ENCODE results near the gene MAGOHB. TPM values are rescaled to one million over a fixed set of nuclear protein-coding genes. Genes with fewer than 3 reads are reported as not detected.
A peak's percentile ranks its signal among the peaks of the same experiment; 100 is the strongest.
"Not testable (repeated sequence)": the region's sequence is repeated elsewhere in the genome, so short reads cannot be mapped to it uniquely, and the experiment has no call there.

Gene MAGOHB
- total RNA-seq (ENCODE audit: low replicate concordance), result 39.6 and 57.6 TPM in 2 replicates
- long read RNA-seq, transcript MAGOHB-201 (5 exons, 2,623 nt), result major isoform, 40 of 62 reads
- long read RNA-seq, transcript MAGOHB-208 (6 exons, 1,057 nt), result minor isoform, 6 of 62 reads
- long read RNA-seq, partial matches to known transcripts, result 9 of 62 reads
- long read RNA-seq, other reads (novel, unspliced or antisense), result 5 of 62 reads

GRCh38 chr12:10613349-10614055, at the start of gene MAGOHB:
Gene MAGOHB, minus strand, starts transcription at chr12:10613609. Its CDS starts 77 bp downstream, at chr12:10613532.
- Mint-ChIP-seq H3K9me3 (no peaks in the 10 kb centered on the region), H3K36me3 (peaks cover 25% of the 10 kb centered on the region)

GRCh38 chr12:10661338-10661737, 47.9 kb upstream of the MAGOHB start:
- Mint-ChIP-seq H3K4me1 (ENCODE audit: unreplicated experiment) (no peaks in the 10 kb centered on the region), H3K9me3 (peaks cover 9% of the 10 kb centered on the region), H3K36me3 (no peaks in the 10 kb centered on the region), H3K27me3 (no peaks in the 10 kb centered on the region), H3K4me3 (no peak overlapping the region), H3K27ac (no peak overlapping the region)
- no peak for DNase-seq (ENCODE audit: extremely low spot score, unreplicated experiment)
- no peak for TF ChIP-seq CTCF (conservative IDR thresholded peaks at IDR 0.05)

More at GRCh38 chr12:10613349-10614055, at the start of gene MAGOHB:
- Mint-ChIP-seq H3K27ac (peak within 1 kb of the TSS; percentile 100), H3K4me1 (ENCODE audit: unreplicated experiment) (peaks cover 8% of the 10 kb centered on the region), H3K4me3 (peak within 1 kb of the TSS; percentile 100), H3K27me3 (peaks cover 8% of the 10 kb centered on the region)
- peak; percentile 98 for DNase-seq (ENCODE audit: extremely low spot score, unreplicated experiment)
- no peak for TF ChIP-seq CTCF (conservative IDR thresholded peaks at IDR 0.05)

- DNase-seq (ENCODE audit: extremely low spot score, unreplicated experiment), result no peak
- H3K4me3 Mint-ChIP-seq, result no peak overlapping the region
- H3K36me3 Mint-ChIP-seq, result no peaks in the 10 kb centered on the region
- H3K9me3 Mint-ChIP-seq, result peaks cover 6% of the 10 kb centered on the region
- no peaks in the 10 kb centered on the region for H3K4me1 Mint-ChIP-seq (ENCODE audit: unreplicated experiment)
- no peak overlapping the region for H3K27ac Mint-ChIP-seq
- no peaks in the 10 kb centered on the region for H3K27me3 Mint-ChIP-seq
- TF ChIP-seq CTCF (conservative IDR thresholded peaks at IDR 0.05), result no peak
Observed at GRCh38 chr12:10654003-10654402, 40.6 kb upstream of the MAGOHB start.

GRCh38 chr12:10652192-10652591, 38.8 kb upstream of the MAGOHB start:
- Mint-ChIP-seq H3K27me3 (no peaks in the 10 kb centered on the region), H3K27ac (no peak overlapping the region), H3K4me3 (no peak overlapping the region), H3K4me1 (ENCODE audit: unreplicated experiment) (no peaks in the 10 kb centered on the region), H3K36me3 (peaks cover 4% of the 10 kb centered on the region), H3K9me3 (peaks cover 13% of the 10 kb centered on the region)
- no peak for TF ChIP-seq CTCF (conservative IDR thresholded peaks at IDR 0.05)
- DNase-seq (ENCODE audit: extremely low spot score, unreplicated experiment), result no peak

- not testable (repeated sequence) for H3K4me1 Mint-ChIP-seq (ENCODE audit: unreplicated experiment); H3K4me3 Mint-ChIP-seq; DNase-seq (ENCODE audit: extremely low spot score, unreplicated experiment); H3K27me3 Mint-ChIP-seq; H3K27ac Mint-ChIP-seq
- Mint-ChIP-seq H3K36me3 (peaks cover 19% of the 10 kb centered on the region), H3K9me3 (peaks cover 14% of the 10 kb centered on the region)
Observed at GRCh38 chr12:10646576-10646975, 33.2 kb upstream of the MAGOHB start.

- DNase-seq (ENCODE audit: extremely low spot score, unreplicated experiment), result no peak
- Mint-ChIP-seq H3K27me3 (no peaks in the 10 kb centered on the region), H3K36me3 (peaks cover 19% of the 10 kb centered on the region), H3K9me3 (peaks cover 14% of the 10 kb centered on the region), H3K4me3 (no peak overlapping the region), H3K27ac (no peak overlapping the region), H3K4me1 (ENCODE audit: unreplicated experiment) (no peaks in the 10 kb centered on the region)
- no peak for TF ChIP-seq CTCF (conservative IDR thresholded peaks at IDR 0.05)
Observed at GRCh38 chr12:10645910-10646309, 32.5 kb upstream of the MAGOHB start.
